Lower leg skin (tissue), 4 donors: ENCODE results near the gene HHEX. TPM values are rescaled to one million over a fixed set of nuclear protein-coding genes. Genes with fewer than 3 reads are reported as not detected.

ENCODE experiments used
- DNase-seq, 2 donors: peaks; one replicate each; pipeline ENCODE4 v3.0.0-alpha.2; 2019; ENCODE audit warnings: low spot score in 2 of 2
- H3K4me3 ChIP-seq: fragments of 200-600 bp; sonication (generic); 2 replicates; pipeline ENCODE4 v1.5.1; 2017; ENCODE audit warnings: mild to moderate bottlenecking, low read depth; ENCODE audit not compliant: poor library complexity, severe bottlenecking
- POLR2A ChIP-seq, 2 donors: fragments of 450-650 bp; IDR thresholded peaks; one replicate each; pipeline ENCODE4 v1.6.1; 2016 to 2017; ENCODE audit warnings: antibody characterized with exemption in 2 of 2, mild to moderate bottlenecking in 1 of 2, moderate library complexity in 1 of 2
- WGBS, 2 donors: methylation state at CpG; one replicate each; pipeline ENCODE4 v1.1.5; 2018; 5-methylcytosine and 5-hydroxymethylcytosine counted together
- intact Hi-C: fragments of 100-400 bp; cut with DNase I; formaldehyde crosslinking; loops from one replicate; pipeline ENCODE4 v1.15.0; 2023; ENCODE audit warnings: low total_unique reads
- total RNA-seq, 4 donors: library from RNA; depleted of rRNA; stranded (reverse); fragments of >200 nt; gene quantifications; one replicate each; pipeline ENCODE4 v1.1.0, GENCODE V29; 2016
- TF ChIP-seq, protein P1 (sequence below), 3 donors: fragments of 450-650 bp; IDR thresholded peaks; one replicate each; pipeline ENCODE4 v1.5.1; 2016; ENCODE audit warnings: antibody characterized with exemption in 3 of 3, mild to moderate bottlenecking in 3 of 3, moderate library complexity in 2 of 3

HHEX gene
- total RNA-seq, 4 donors from 2014 or later, result 1.0 to 3.8 (median 2.7) TPM

DNA sequence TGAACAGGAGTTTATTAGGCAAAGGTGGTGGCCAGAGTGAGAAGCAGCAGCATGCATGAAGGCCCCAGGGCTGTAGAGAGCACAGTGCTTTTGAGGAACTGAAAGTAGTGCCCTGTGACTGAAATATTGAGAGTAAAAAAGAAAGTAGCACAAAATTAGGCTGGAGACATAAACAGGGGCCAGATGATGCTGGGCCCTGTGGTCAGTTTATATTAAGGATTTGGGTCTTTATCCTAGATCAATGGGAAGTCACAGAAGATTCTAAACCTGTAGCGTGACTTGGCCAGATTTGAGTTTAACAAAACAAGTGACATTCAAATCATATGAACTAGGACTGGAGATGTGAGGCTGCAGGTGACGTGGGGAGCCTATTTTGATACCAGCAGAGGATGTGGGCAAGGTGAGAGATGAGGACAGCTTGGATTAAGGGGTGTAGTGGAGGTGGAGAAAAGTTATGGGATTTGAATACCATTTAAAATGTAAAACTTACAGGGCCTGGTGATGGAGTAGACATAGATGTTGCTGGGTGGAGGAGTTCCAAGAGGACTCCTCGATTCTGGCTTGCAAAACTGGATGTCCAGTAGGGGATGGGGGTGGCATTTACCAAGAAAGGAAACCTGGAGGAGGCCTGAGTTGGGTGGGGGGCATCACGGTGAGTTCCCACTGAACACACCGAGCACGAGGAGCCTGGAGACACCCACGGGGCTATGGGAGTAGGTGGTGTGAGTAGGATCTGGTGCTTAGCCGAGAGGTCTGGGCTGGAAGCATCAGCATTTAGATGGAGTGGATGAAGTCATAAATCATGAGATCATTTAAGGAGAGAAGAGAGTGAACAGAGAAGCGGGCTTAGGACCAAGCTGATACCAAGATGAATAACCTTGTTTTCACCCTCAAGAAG is 52.8 kb downstream of the HHEX start:
- WGBS, 2 donors, result 83% methylated on average over 9 of the region's 9 CpGs
- intact Hi-C loops, result no loop called here
- H3K4me3 ChIP-seq, result no peak overlapping the region
- no peak for DNase-seq
- no peak for TF ChIP-seq POLR2A (IDR thresholded peaks at IDR 0.05)
- TF ChIP-seq, protein P1, sequence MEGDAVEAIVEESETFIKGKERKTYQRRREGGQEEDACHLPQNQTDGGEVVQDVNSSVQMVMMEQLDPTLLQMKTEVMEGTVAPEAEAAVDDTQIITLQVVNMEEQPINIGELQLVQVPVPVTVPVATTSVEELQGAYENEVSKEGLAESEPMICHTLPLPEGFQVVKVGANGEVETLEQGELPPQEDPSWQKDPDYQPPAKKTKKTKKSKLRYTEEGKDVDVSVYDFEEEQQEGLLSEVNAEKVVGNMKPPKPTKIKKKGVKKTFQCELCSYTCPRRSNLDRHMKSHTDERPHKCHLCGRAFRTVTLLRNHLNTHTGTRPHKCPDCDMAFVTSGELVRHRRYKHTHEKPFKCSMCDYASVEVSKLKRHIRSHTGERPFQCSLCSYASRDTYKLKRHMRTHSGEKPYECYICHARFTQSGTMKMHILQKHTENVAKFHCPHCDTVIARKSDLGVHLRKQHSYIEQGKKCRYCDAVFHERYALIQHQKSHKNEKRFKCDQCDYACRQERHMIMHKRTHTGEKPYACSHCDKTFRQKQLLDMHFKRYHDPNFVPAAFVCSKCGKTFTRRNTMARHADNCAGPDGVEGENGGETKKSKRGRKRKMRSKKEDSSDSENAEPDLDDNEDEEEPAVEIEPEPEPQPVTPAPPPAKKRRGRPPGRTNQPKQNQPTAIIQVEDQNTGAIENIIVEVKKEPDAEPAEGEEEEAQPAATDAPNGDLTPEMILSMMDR (IDR thresholded peaks at IDR 0.05), result no peak

Other genes starting within 250 kb of the HHEX start
- 100 to 1,000 TPM; 189 to 443 (median 287) TPM for gene IDE, start 115.9 kb upstream of the HHEX start, total RNA-seq
- 1 to 10 TPM; 2.6 to 4.4 (median 3.6) TPM for gene KIF11, start 96.8 kb upstream of the HHEX start, total RNA-seq
- 1 to 10 TPM; 5.2 to 8.4 (median 6.0) TPM for gene EXOC6, start 158.6 kb downstream of the HHEX start, total RNA-seq